DND-41 (cell line): ENCODE results near the gene FNDC3B.

Experiments used
- EZH2 ChIP-seq: IDR thresholded peaks from 3 replicates; pipeline ENCODE4 v1.6.1; 2012; ENCODE audit warnings: borderline replicate concordance, low read depth, mild to moderate bottlenecking, moderate library complexity, low read length, inconsistent platforms; ENCODE audit not compliant: severe bottlenecking
- TF ChIP-seq, protein P1 (sequence below): IDR thresholded peaks from 2 replicates; pipeline ENCODE4 v1.5.1; 2012; ENCODE audit warnings: borderline replicate concordance, low read length, moderate library complexity, mild to moderate bottlenecking; ENCODE audit not compliant: poor library complexity, severe bottlenecking; ENCODE audit errors: extremely low read depth

DNA sequence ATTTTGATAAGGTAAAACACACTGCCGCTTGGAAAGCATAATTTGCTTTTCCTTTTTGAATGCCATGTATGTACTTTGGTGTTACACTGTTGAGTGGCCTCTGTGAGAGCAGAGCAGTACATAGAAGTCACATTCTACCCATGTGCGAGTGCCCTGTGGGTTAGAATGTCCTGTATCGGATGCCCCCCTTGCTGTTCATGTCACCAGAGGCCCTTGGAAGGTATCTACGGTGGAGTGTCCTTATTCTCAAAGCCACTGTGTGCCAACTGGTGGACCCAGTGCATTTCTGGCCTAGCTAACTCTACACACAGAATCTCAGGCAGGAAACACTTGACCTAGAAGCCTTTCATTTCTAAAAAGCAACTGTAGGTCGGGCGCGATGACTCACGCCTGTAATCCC, 271.8 kb downstream of the FNDC3B start:
- TF ChIP-seq, protein P1, sequence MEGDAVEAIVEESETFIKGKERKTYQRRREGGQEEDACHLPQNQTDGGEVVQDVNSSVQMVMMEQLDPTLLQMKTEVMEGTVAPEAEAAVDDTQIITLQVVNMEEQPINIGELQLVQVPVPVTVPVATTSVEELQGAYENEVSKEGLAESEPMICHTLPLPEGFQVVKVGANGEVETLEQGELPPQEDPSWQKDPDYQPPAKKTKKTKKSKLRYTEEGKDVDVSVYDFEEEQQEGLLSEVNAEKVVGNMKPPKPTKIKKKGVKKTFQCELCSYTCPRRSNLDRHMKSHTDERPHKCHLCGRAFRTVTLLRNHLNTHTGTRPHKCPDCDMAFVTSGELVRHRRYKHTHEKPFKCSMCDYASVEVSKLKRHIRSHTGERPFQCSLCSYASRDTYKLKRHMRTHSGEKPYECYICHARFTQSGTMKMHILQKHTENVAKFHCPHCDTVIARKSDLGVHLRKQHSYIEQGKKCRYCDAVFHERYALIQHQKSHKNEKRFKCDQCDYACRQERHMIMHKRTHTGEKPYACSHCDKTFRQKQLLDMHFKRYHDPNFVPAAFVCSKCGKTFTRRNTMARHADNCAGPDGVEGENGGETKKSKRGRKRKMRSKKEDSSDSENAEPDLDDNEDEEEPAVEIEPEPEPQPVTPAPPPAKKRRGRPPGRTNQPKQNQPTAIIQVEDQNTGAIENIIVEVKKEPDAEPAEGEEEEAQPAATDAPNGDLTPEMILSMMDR: no peak
- TF ChIP-seq EZH2: no peak
